Measurements from ENCODE around the gene ROR1.
"Not testable (repeated sequence)": the region's sequence is repeated elsewhere in the genome, so short reads cannot be mapped to it uniquely, and the experiment has no call there.

ROR1 gene

GRCh38 chr1:63822540-63822939 is 48.7 kb downstream of the ROR1 start:
- DNase-seq (ENCODE audit: low read depth in 2 of 2), result no peak

GRCh38 chr1:63824451-63824850 is 50.6 kb downstream of the ROR1 start:
- no peak for DNase-seq (ENCODE audit: low read depth in 2 of 2)

DNA sequence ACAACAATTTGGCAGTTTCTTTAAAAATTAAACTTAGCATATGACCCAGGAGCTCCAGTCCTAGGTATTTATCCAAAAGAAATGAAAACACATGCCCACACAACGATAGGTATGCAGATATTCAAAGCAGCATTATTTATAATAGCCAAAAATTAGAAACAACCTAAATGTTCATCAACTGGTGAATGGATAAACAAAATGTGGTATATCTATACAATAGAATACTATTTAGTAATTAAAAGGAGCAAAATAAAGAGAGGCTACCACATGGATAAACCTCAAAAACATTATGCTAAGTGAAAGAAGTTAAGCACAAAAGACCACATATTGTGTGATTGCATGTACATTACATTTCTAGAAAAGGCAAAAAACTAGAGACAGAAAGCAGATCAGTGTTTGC is 51.3 kb downstream of the ROR1 start:
- DNase-seq (ENCODE audit: low read depth in 2 of 2), result no peak

DNA sequence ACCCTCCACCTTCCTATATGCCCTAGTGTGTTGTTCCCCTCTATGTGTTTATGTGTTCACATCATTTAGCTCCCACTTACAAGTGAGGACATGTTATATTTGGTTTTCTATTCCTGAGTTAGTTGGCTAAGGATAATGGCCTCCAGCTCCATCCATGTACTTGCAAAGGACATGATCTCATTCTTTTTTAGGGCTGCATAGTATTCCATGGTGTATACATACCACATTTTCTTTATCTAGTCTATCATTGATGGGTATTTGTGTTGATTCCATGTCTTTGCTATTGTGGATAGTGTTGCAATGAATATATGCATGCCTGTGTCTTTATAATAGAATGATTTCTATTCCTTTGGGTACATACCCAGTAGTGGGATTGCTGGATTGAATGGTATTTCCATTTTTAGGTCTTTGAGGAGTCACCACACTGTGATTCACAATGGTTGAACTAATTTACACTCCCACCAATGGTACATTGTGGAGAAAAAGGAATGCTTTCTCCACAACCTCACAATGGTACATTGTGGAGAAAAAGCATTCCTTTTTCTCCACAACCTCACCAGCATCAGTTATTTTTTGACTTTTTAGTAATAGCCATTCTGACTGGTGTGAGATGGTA is 52.5 kb downstream of the ROR1 start:
- DNase-seq (ENCODE audit: low read depth in 2 of 2), result not testable (repeated sequence)

DNA sequence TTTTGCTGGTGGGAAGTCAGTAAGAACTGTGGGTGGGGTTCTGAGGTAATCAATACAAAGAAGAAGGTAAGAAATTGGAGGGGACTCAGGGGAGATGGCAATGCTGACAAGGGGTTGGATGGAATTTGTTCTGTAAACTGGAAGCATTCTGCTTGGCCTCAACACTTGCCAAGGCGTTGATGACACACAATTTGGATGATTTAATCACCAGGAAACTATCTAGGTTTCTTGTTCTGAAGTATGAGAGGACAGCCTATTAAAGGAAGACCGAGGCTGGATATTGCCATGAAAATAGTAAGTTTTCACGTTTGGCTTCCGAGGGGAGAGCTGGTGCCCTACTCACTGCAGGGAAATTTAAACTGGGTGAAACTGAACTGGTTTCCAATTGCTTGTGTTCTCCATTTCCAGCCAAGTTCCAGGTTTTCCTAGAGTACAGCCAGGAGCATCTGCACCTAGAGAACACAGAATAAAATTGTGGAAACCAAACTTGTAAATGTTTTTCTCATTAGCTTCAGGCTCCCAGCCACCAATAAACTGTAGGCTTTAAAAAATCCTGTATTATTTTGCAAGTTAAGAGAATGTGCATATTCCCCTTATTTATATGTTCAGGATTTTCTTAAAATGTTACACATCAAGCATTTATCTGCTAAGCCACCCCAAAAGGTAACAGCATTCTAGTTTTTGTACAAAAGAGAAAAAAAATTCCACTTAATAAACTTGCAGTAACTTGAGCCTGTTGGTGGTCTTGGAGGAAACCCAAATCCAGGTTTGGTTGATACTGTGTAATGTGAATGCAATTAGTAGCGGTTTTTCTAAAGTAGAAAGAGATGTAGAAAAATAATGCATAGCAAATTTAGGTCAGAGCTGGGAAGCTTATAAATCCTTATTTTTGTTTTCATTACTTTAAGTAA is 53.8 kb downstream of the ROR1 start:
- no peak for DNase-seq (ENCODE audit: low read depth in 2 of 2)

DNA sequence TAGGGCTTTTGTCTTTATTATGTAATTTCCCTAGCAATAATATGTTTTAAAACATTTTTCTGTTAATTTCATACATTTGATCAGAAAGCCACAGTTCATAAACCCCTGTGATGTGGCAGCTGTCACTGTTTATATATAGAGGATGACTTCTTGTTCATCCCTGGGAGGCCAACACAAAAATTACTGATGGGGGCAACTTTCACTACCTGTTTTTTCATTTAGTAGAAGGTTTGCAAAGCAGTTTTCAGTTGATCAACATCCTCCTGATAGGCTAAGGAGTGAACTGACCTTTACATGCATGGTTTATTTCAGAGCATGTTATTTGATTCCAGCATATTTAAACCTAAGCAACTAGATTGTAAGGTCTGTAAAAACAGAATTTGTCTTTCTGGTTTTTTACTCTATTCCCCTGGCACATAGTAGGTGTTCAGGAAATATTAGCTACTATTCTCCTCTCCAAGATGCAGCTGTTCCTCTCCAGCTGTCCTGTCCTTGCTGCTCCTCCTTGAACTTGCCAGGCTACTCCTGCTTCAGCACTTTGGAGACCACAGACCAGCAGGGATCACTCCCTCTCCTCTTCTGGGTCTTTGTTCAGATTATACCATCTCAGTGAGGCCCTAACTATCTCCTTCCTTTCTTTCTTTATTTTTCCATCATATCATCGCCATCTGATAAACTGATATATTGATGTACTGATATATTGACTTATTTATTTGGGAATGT is 54.7 kb downstream of the ROR1 start:
- DNase-seq (ENCODE audit: low read depth in 2 of 2), result no peak

DNA sequence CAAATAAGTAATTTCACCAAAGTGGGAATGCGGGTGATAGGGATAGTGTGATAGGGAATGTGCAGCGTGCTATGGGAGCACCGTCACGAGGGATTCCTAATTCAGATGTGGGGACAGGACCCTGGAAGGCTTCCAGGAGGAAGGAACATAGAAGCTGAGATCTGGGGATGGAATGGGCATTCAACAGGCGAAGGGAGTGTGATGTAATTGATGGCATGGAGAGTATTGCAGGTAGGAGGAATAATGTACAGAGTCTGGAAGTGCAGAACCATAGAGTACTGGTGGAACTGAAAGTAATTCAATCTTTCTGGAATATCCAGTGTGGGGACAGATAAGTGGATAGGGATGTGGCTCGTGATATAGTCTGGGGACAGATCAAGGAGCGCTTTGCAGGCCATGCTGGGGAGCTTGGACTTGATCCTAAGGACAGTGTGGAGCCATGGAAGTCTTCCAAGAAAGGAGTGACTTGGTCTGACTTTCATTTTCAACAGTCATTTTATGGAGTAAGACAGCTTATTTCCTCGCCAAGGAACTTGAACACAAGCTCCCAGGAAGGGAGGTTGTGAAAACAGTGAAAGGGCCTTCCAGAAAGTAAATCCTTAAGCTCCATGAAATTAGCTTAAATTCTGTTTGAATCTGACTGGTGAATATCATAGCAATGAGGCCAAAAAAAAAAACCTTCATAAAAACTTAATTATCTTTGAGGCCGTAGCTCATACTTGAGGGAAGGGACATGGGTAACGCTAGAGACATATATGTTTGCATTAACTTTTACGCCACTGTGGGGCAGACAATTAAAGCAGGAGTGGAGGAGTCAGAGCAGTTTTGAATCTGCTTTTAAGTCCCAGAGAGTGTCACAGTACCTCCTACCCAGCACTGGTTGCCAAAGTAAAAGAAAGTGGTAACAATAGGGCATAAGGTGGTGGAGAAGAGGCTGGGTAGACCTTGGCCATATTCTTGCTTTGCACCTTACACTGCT is 55.8 kb downstream of the ROR1 start:
- DNase-seq (ENCODE audit: low read depth in 2 of 2), result no peak

- DNase-seq (ENCODE audit: low read depth in 2 of 2), result no peak
Measured at GRCh38 chr1:63831409-63831808, 57.6 kb downstream of the ROR1 start.

GRCh38 chr1:63833363-63834119 is 59.7 kb downstream of the ROR1 start:
- DNase-seq (ENCODE audit: low read depth in 2 of 2), result no peak

GRCh38 chr1:63835128-63835527 is 61.3 kb downstream of the ROR1 start:
- no peak for DNase-seq (ENCODE audit: low read depth in 2 of 2)

DNA sequence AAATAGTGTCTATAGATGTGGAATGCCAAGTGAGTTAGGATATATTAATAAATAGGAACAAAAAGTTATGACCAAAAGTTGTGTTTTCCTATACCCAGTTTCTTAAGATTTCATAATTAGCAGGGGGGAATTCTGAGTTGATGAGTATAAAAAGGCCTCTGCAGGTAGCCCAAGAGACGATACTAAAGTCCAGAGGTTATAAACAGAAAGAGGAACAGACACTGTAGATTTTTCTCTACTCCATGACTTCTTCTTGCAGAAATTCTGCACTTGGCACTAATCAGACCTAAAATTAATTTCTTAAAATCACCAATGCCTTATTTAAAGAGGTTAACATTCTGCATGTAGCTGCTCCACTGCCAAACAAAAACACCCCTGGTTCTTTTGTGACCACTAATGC is 62.6 kb downstream of the ROR1 start:
- no peak for DNase-seq (ENCODE audit: low read depth in 2 of 2)

- DNase-seq (ENCODE audit: low read depth in 2 of 2), result no peak
Measured at GRCh38 chr1:63836830-63837229, 63.0 kb downstream of the ROR1 start.

GRCh38 chr1:63843010-63843409 is 69.2 kb downstream of the ROR1 start:
- DNase-seq (ENCODE audit: low read depth in 2 of 2), result no peak

GRCh38 chr1:63843884-63844283 is 70.1 kb downstream of the ROR1 start:
- DNase-seq (ENCODE audit: low read depth in 2 of 2), result no peak

DNA sequence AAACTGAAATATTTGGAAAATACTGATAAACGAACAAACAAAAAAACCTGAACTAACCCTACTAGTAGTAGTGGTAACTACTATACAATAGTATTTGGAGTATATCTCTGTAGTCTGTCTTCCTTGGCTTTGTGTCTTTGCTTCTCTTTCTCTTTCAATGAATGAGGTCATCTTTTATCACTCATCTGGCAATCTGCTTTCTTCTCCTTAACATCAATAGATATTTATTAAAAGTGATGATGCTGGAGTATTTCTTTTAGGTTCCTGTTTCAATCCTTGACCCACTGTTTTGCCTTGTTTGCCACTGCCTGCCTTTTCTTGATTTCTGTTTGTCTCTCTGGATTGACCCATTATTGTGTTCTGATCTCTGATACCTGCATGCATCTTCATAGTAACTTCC is 71.5 kb downstream of the ROR1 start:
- no peak for DNase-seq (ENCODE audit: low read depth in 2 of 2)

- no peak for DNase-seq (ENCODE audit: low read depth in 2 of 2)
Measured at GRCh38 chr1:63847308-63847910, 73.6 kb downstream of the ROR1 start.

DNA sequence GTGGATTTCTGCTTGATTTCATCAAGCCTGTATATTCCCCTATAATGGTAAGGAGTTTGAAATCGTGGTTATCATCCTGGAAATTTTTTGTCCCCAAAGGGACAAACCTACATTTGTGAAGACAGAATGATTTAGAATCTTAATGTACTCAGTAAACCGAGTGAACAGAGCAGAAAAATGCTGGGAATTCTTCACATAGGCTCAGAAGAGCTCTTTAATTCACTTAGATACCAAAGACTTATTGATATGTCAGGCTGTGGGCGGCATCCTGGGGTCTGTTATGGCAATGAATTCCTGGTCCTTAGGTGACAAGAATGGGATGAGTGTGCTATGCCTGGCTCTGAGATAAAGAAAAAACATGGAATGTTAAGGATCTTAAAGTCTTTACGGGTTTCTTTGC is 74.9 kb downstream of the ROR1 start:
- DNase-seq (ENCODE audit: low read depth in 2 of 2), result no peak

DNA sequence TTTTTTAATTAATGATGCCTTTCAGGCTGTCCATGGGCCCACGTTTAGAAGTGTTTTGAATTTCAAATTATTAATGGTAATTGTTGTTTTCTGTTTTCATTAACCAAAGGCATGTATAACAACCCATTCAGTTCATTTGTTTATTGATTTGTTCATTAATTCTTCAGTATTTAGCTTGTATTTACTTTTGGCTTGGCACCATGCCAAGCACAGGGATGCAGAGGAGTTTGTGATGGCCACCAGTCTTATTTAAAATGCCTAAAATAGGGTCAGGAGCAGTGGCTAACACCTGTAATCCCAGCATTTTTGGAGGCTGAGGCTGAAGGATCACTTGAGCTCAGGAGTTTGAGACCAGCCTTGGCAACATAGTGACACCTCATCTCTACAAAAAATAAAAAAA is 75.3 kb downstream of the ROR1 start:
- no peak for DNase-seq (ENCODE audit: low read depth in 2 of 2)

- DNase-seq (ENCODE audit: low read depth in 2 of 2), result no peak
Measured at GRCh38 chr1:63854091-63854490, 80.3 kb downstream of the ROR1 start.

GRCh38 chr1:63855942-63856341 is 82.1 kb downstream of the ROR1 start:
- no peak for DNase-seq (ENCODE audit: low read depth in 2 of 2)

Measured in activated CD8-positive, alpha-beta memory T cell treated with anti-CD3 and anti-CD28 coated beads for 4 hours (primary cell).